Measurements from ENCODE around the gene TFF3.

The TFF3 gene

DNA sequence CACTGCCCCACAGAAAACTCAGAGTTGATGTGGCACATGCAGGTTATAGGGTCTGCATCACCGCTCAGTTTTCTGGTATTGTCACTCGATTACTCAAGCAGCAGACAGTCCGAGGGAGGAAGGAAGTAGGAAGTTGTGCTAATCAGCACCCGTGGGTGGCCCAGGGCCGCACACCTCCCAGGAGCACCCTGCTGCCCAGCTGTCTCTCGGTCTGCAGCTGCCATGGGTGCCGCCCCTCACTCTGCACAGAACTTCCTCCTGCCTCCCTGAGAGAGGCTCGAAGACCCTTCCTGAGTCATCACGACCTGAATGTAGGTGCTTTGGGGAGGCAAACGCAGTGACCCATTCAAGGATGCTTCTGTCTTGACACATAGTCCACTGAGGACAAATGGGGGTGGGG lies 4.2 kb upstream of the TFF3 start:
- no peak for DNase-seq

DNA sequence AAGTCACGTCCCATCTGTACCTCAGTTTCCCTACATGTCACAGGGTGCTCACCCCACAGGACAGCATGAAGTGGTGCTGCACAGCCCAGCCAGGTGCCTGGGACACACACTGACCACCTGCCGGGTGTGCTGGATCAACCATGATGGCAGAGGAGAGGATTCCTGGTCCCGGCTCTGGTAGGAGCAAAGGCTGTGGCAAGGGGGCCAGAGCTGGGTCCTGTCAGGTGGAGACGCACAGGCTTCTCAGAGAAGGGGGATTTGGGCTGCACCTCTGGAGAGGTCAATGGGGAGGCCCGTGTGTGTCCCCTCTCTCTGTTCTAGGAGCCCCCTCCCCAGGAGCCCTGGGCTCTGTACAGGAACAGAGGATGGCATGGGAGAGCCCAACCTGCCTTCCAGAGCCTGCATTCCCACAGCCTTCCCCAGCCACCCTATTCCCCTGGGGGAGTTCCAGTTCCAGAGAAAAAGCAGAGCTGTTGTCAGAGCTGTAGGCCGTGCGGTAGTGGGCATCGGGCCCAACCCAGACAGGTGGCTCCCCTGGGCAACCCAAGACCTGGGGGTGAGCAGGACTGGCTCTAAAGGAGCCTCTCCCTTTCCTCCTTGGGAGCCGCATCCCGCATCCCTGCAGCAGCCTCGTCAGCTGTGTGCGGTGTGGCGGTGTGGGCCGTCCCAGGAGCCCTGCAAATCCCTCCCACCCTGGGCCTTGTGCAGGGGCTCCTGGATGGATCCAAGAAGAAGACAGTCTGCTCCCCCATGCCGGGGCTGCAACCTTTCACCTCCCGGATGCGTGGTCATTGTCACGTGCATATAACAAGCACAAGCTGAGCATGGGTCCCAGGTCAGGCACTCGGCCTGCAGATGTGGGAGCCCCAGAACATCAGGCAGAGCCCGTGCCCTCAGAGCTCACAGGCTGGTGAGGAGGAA lies 2.9 kb upstream of the TFF3 start:
- no peak for DNase-seq

DNA sequence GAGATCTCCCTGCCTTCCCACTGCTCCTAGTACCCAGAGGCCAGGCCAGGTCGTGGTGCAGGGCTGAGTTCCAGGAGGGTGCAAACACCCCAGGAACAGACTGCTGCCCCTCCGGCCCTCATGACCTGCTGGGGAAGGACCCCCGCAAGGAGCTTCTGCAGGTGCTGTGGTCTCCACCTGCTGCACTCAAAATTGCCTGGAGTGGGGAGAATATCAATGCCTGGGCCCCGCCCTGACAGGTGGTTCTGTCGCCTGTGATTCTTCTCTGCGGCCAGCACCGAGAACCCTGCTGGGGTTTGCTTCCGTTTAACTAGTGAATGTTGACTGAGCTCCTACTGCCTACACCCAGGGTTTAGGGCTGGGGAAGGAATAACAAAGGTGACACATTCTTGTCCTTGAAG lies 2.1 kb upstream of the TFF3 start:
- DNase-seq, result no peak

DNA sequence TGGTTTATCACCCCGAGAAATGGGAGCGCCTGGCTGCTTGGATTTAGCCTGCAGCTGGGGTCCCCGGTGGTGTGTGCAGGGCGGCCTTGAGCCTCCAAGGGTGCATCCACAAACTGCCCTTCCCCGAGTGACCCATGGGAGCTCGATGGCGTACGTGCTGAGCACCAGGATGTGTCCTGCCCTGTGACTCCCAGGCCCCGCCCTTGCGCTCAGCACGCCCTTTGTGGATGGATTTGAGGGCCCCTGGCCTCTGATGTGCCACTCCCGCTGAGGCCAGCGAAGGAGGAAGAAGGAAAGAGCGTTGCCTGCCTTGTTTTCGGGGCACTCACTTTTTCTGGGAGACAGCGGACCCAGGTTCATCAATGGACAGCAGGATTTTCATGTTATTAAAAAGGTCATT lies 1.7 kb upstream of the TFF3 start:
- DNase-seq, result no peak

GRCh38 chr21:42314616-42315295 lies 453 bp downstream of the TFF3 start:
- DNase-seq, result no peak

- DNase-seq, result no peak
Measured at GRCh38 chr21:42313501-42313969, 1.7 kb downstream of the TFF3 start.

DNA sequence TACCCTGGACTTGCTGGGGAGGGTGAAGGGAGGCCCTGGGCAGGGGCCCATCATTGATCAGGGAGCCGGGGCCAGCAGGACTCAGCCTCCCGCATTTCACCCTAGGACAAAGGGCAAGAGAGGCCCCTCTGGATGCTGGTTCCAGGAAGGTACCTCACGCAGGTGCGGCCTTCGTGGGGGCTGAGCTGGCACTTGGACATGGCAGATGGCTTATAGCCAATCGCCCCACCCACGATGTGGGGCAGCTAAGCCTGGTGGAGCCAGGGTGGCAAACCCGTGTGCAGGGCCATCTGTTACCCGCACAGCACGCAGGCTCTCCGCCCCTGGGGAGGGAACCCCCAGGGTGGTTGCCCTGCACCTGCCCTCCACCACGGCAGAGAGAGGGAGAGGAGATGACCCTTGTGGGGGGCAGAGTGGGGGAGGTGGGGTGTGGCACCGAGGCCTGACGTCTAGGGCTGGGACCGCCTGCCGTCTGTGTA lies 2.5 kb downstream of the TFF3 start:
- DNase-seq, result no peak

- no peak for DNase-seq
Measured at GRCh38 chr21:42311816-42312625, 3.2 kb downstream of the TFF3 start.

GRCh38 chr21:42311160-42311559 lies 4.0 kb downstream of the TFF3 start:
- DNase-seq, result no peak

DNA sequence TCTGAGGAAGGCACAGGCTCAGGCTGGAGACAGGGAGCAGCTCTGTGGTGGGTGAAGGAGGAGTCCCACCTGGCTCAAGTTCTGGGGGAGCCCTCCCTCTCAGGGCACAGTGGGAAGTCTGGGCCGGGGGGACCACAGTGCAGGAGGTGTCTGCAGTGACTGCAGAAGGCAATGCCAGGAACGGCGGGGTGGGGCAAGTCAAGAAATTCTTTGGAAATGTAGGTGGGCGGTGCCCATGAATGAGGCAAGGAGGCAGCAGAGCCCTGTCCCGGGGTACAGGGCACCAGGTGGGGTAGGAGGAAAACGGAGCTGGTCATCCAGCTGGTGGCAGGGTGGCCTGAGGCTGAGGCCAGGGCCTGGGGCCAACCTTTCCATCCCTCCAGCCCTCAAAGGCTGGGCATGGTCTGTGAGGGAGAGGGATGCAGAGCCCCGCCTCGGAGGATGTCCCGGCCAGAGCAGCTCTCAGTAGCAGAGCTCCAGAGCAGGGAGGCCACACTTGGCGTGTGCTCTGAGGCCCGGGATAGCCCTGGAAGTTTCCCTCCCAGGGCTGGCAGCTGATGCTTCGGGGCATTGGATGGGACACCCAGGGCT lies 4.7 kb downstream of the TFF3 start:
- no peak for DNase-seq

DNA sequence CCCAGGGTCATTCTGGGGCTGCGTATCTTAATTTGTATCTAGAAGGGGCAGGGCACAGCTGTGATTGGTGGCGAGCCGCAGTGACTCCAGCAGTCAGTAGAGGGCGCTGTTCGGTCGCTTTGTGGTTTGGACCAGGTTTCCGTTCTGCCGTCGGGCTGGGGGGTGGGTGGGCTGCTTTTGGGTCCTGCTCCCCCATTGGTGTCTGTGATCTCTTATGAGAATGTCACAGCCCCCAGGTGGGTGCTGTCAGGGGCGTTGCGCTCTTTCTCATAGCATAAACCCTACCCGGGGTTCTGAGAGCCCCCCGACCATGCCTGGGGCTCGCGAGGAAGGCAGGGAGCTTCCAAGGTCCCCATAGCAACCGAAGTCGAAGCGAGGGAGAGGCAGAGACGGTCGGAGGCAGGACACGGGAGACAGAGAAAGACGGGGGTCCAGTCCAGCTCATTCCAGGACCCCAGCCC lies 5.4 kb downstream of the TFF3 start:
- DNase-seq, result peak; percentile 35

- DNase-seq, result no peak
Measured at GRCh38 chr21:42308914-42309752, 6.1 kb downstream of the TFF3 start.

DNA sequence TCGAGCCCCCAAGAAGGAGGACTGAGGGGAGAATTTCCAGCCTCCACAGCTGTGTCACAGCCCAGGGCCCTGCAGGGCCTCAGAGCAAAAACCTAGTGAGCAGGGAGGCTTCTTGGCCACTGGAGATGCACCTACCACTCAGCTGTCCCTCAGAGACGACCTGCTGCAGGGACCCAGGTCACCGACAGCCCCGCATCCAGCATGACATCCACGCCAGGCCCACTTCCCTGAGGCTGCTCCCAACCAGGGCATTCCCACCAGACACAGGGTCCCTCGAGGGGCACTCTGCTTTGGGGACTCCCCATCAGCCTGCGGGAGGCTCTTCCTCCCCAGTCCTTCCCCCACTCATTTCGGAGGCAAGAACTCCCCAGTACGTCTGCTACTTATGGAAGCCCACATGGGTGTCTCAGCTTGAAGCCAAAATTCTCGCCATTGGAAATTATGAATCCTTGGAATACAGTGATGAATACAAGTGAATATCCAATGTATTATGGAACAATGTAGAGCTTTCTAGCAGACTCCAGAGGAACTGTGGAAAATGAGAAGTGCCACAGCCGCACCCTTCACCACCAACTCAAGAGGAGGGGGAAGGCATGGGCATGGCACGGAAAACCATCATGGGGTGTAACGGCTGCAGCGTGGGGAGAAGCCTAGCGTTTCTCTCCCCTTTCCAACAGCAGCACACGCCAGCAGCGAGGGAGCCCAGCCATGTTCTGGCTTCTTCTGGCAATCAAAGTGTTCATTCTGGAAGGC lies 6.9 kb downstream of the TFF3 start:
- no peak for DNase-seq

DNA sequence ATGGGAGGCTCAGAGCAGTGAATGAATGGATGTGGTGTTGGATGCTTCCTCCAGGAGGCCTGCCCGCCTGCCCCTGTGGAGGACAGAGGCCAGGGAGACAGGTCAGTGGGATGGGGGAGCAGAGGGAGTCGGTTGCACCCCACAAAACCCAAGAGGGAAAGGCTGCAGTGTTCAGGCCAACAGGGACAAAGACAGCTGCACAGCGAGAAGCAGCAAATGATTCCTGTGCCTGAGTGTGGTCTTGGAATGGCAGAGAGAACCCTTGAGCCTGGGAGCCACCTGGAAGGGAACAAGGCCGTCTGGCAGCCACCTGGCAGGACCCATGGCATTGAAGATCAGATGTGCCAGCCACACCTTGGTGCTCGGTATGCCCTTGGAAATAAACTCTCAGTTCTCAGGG lies 8.1 kb downstream of the TFF3 start:
- DNase-seq, result no peak

DNA sequence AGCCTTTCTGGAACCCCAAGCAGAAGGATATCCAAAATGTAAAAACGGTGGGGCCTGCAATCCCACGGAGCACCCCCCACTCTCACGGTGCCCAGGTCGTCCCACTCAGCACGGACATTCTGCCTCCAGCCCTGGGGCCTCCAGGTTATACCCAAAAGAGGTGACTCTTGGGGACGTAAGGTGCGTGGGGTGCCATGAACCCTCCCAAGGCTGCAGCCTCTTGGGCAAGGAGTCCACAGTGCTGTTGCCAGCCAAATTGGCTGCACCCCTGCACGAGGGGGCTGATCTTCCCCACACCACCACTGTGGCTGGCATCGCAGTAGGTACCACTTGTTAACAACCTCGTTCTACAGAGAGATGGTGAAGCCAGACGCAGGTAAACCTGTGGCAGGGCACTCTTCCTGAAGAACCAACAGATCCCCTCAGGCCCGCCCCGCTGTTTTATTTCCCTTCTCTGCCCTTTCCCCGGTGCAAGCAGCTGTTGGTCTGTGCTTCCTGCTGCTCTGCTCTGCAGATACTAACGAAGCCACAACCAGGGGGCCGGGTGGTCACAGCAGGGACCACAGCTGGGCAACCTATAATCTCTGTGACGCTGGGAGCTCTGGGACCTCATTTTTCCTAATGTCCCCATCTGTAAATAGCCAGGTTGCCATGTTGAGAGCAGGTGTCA lies 8.7 kb downstream of the TFF3 start:
- no peak for DNase-seq

DNA sequence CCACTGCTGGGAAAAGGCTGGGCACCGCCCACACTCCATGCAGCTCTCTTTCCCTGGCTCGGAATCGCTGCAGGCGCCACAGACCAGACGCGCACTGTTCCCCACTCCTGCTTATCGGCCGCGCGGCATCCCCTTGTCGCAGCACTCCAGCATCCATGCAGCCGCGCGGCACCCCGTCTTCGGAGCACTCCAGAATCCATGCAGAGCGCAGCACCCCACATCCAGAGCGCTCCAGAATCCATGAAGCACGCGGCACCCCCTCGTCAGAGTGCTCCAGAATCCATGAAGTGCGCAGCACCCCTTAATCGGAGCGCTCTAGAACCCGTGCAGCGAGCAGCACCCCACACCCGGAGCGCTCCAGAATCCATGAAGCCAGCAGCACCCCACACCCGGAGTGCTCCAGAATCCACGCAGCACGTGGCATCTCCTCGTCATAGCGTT lies 9.5 kb downstream of the TFF3 start:
- DNase-seq, result no peak

GRCh38 chr21:42304556-42305454 lies 10.4 kb downstream of the TFF3 start:
- DNase-seq, result no peak

- no peak for DNase-seq
Measured at GRCh38 chr21:42303443-42303842, 11.8 kb downstream of the TFF3 start.

- no peak for DNase-seq
Measured at GRCh38 chr21:42302794-42303193, 12.4 kb downstream of the TFF3 start.

Measured in midbrain (tissue), 1 donor.